HCT116 (cell line): ENCODE data around the gene ADAM23. TPM values are rescaled to one million over a fixed set of nuclear protein-coding genes. Genes with fewer than 3 reads are reported as not detected.

ENCODE experiments used
- ATAC-seq: fragments of 200-7000 bp; cut with Tn5 transposase; 2 replicates; pipeline ENCODE4 v1.9.1; 2020; ENCODE audit warnings: mild to moderate bottlenecking, moderate library complexity
- BruUV-seq: library from RNA; stranded (reverse); fragments of 400-500 nt; replicated peaks from 2 replicates; lab custom pipeline; 2021; lab: Mats Ljungman, UMichigan
- CTCF ChIA-PET: fragments of 300-600 bp; sonication (Branson Sonifier 250); formaldehyde crosslinking; loops from one replicate; lab custom pipeline; 2021; ENCODE audit warnings: antibody characterized with exemption; lab: Charles Lee
- POLR2A ChIA-PET: fragments of 300-600, 350-600 bp; sonication (Branson Sonifier 250); formaldehyde crosslinking; loops from one replicate; lab custom pipeline; 2021; ENCODE audit warnings: antibody characterized with exemption; lab: Charles Lee
- RAD21 ChIA-PET, 2 experiments: fragments of 300-600 bp; sonication (Branson Sonifier 250); formaldehyde crosslinking; loops; one replicate each; lab custom pipeline; 2023; ENCODE audit warnings: low total read pairs in 2 of 2; ENCODE audit not compliant: uncharacterized antibody in 2 of 2, unreplicated experiment in 2 of 2, low non-redundant PET in 1 of 2; lab: Charles Lee
- DNase-seq: peaks from one replicate; pipeline ENCODE4 v3.0.0-alpha.2; 2010; ENCODE audit warnings: low read depth, low spot score
- H2AFZ ChIP-seq: fragments of 200-600 bp; shearing (Covaris generic), sonication (generic); 2 replicates; pipeline ENCODE4 v1.6.1; 2017; ENCODE audit warnings: low read depth, mixed run types, mixed read lengths, antibody characterized with exemption, low read length; ENCODE audit not compliant: poor library complexity, severe bottlenecking
- H3K27ac ChIP-seq: 2 replicates; pipeline ENCODE4 v1.5.1; 2012; ENCODE audit warnings: low read depth, low read length
- H3K27me3 ChIP-seq: fragments of 200-600 bp; sonication (generic); 2 replicates; pipeline ENCODE4 v1.6.1; 2016; ENCODE audit warnings: mixed run types, low read length, mixed read lengths; ENCODE audit not compliant: insufficient read depth
- H3K36me3 ChIP-seq, 2 experiments: fragments of 200-500 bp in 1 of 2; fragments of 200-600 bp in 1 of 2; sonication (Bioruptor generic) in 1 of 2; sonication (generic) in 1 of 2; 2 replicates each; pipeline versions ENCODE4 v1.5.1 to v1.6.1; 2014 to 2016; ENCODE audit warnings: low read length in 2 of 2, inconsistent platforms in 1 of 2, mixed read lengths in 1 of 2, mixed run types in 1 of 2; ENCODE audit not compliant: insufficient read depth in 2 of 2, control insufficient read depth in 1 of 2
- H3K4me1 ChIP-seq, 2 experiments: fragments of 200-600 bp in 1 of 2; sonication (generic) in 1 of 2; 2 replicates each; pipeline versions ENCODE4 v1.5.1 to v1.6.1; 2012 to 2017; ENCODE audit warnings: low read length in 2 of 2, inconsistent platforms in 1 of 2, mild to moderate bottlenecking in 1 of 2, mixed read lengths in 1 of 2, mixed run types in 1 of 2, moderate library complexity in 1 of 2; ENCODE audit not compliant: insufficient read depth in 2 of 2, control insufficient read depth in 1 of 2
- H3K4me2 ChIP-seq: fragments of 200-600 bp; sonication (generic); 2 replicates; pipeline ENCODE4 v1.6.1; 2017; ENCODE audit warnings: mixed run types, low read length, mixed read lengths
- H3K4me3 ChIP-seq, 2 experiments: fragments of 200-600 bp in 1 of 2; sonication (generic) in 1 of 2; replicated peaks in 1 of 2; 2 replicates each; pipeline ENCODE4 v1.5.1; 2011 to 2016; ENCODE audit warnings: low read length in 2 of 2, control low read depth in 1 of 2, low read depth in 1 of 2, mild to moderate bottlenecking in 1 of 2, mixed read lengths in 1 of 2, mixed run types in 1 of 2
- H3K79me2 ChIP-seq: fragments of 200-600 bp; sonication (generic); 2 replicates; pipeline ENCODE4 v1.6.1; 2017; ENCODE audit warnings: mild to moderate bottlenecking, mixed run types, low read length, moderate library complexity, mixed read lengths; ENCODE audit not compliant: insufficient read depth
- H3K9ac ChIP-seq: fragments of 200-600 bp; sonication (generic); 2 replicates; pipeline ENCODE4 v1.6.1; 2016; ENCODE audit warnings: low read length, mixed read lengths
- H3K9me2 ChIP-seq: fragments of 200-600 bp; sonication (generic), shearing (Covaris generic); 2 replicates; pipeline ENCODE4 v1.6.1; 2017; ENCODE audit warnings: mixed run types, mild to moderate bottlenecking, moderate library complexity; ENCODE audit not compliant: insufficient read depth
- H3K9me3 ChIP-seq, 2 experiments: fragments of 200-500 bp in 1 of 2; fragments of 200-600 bp in 1 of 2; sonication (Bioruptor generic) in 1 of 2; sonication (generic) in 1 of 2; 2 replicates each; pipeline ENCODE4 v1.6.1; 2014 to 2017; ENCODE audit warnings: low read length in 2 of 2, mixed read lengths in 2 of 2, inconsistent platforms in 1 of 2, low read depth in 1 of 2, mild to moderate bottlenecking in 1 of 2, mixed run types in 1 of 2, moderate library complexity in 1 of 2; ENCODE audit not compliant: control insufficient read depth in 1 of 2, insufficient read depth in 1 of 2
- H4K20me1 ChIP-seq: fragments of 200-600 bp; sonication (generic), shearing (Covaris generic); 2 replicates; pipeline ENCODE4 v1.6.1; 2017; ENCODE audit warnings: mixed run types, mild to moderate bottlenecking, moderate library complexity; ENCODE audit not compliant: insufficient read depth
- CTCF ChIP-seq, 3 experiments: fragments of 200-600 bp in 1 of 3; sonication (generic) in 1 of 3; IDR thresholded peaks in 2 of 3; conservative IDR thresholded peaks in 1 of 3; 2 replicates each; pipeline ENCODE4 v1.5.1; 2012 to 2017; ENCODE audit warnings: low read depth in 2 of 3, low read length in 2 of 3, antibody characterized with exemption in 1 of 3, borderline replicate concordance in 1 of 3, control low read depth in 1 of 3, mild to moderate bottlenecking in 1 of 3, mixed read lengths in 1 of 3, mixed run types in 1 of 3, moderate library complexity in 1 of 3; ENCODE audit not compliant: insufficient read depth in 1 of 3
- EGR1 ChIP-seq: IDR thresholded peaks from 2 replicates; pipeline ENCODE4 v1.6.1; 2012; ENCODE audit warnings: low read depth
- ELF1 ChIP-seq: IDR thresholded peaks from 2 replicates; pipeline ENCODE4 v1.6.1; 2012; ENCODE audit warnings: low read depth, borderline replicate concordance
- FOSL1 ChIP-seq: IDR thresholded peaks from 2 replicates; pipeline ENCODE4 v1.6.1; 2012; ENCODE audit warnings: low read depth
- JUND ChIP-seq: IDR thresholded peaks from 2 replicates; pipeline ENCODE4 v1.6.1; 2012
- MAX ChIP-seq: IDR thresholded peaks from 2 replicates; pipeline ENCODE4 v1.6.1; 2012
- RAD21 ChIP-seq: IDR thresholded peaks from 2 replicates; pipeline ENCODE4 v1.6.1; 2012; ENCODE audit warnings: low read depth, mild to moderate bottlenecking
- REST ChIP-seq: IDR thresholded peaks from 2 replicates; pipeline ENCODE4 v1.6.1; 2012; ENCODE audit warnings: low read depth
- SIN3A ChIP-seq: IDR thresholded peaks from 2 replicates; pipeline ENCODE4 v1.6.1; 2012; ENCODE audit warnings: low read depth
- SRF ChIP-seq: IDR thresholded peaks from 2 replicates; pipeline ENCODE4 v1.6.1; 2012; ENCODE audit warnings: low read depth
- TCF7L2 ChIP-seq: IDR thresholded peaks from 2 replicates; pipeline ENCODE4 v1.7.0; 2011; ENCODE audit warnings: borderline replicate concordance, inconsistent platforms; ENCODE audit not compliant: insufficient read depth, insufficient read length; ENCODE audit errors: extremely low read depth
- intact Hi-C: fragments of 100-400 bp; cut with micrococcal nuclease; formaldehyde crosslinking; loops from 2 replicates; pipeline ENCODE4 v1.10.0; 2022
- total RNA-seq: library from RNA; stranded (reverse); gene quantifications from one replicate; pipeline ENCODE4 v1.2.1, GENCODE V29; 2021; ENCODE audit not compliant: unreplicated experiment

ADAM23 gene
- total RNA-seq, 1 experiment from 2014 or later = 0.10 TPM

GRCh38 chr2:206452242-206452641 lies 8.9 kb downstream of the ADAM23 start (continued):
- TF ChIP-seq REST (no peak), SIN3A (no peak)

GRCh38 chr2:206452750-206453149 lies 9.4 kb downstream of the ADAM23 start:
- H4K20me1 ChIP-seq = no peaks in the 10 kb centered on the region
- ChIA-PET CTCF (no interaction called here), POLR2A (no interaction called here), RAD21 (no interaction called here)
- no peak overlapping the region for H3K27ac ChIP-seq
- TF ChIP-seq ELF1 = no peak
- no peak for TF ChIP-seq FOSL1
- no peak for TF ChIP-seq MAX
- no peak for TF ChIP-seq TCF7L2
- no peak for TF ChIP-seq REST
- TF ChIP-seq SRF = no peak
- no peak for TF ChIP-seq EGR1
- no peak for TF ChIP-seq JUND
- no peak for TF ChIP-seq RAD21
- no peak for TF ChIP-seq CTCF (IDR thresholded peaks at IDR 0.05 in 2 of 3, conservative IDR thresholded peaks at IDR 0.05 in 1 of 3; ENCODE audit: borderline replicate concordance in 1 of 3, insufficient read depth in 1 of 3, low read depth in 2 of 3, low read length in 2 of 3)
- H3K36me3 ChIP-seq = no peaks in the 10 kb centered on the region
- no peaks in the 10 kb centered on the region for H3K27me3 ChIP-seq
- no peaks in the 10 kb centered on the region for H3K79me2 ChIP-seq
- intact Hi-C loops = no loop called here
- BruUV-seq = no TSS peak
- no peak overlapping the region for H2AFZ ChIP-seq
- ATAC-seq = no peak
- no peak overlapping the region for H3K4me3 ChIP-seq
- no peaks in the 10 kb centered on the region for H3K9me2 ChIP-seq
- DNase-seq = no peak
- no peaks in the 10 kb centered on the region for H3K4me1 ChIP-seq
- H3K9ac ChIP-seq = no peak overlapping the region
- no peaks in the 10 kb centered on the region for H3K9me3 ChIP-seq
- no peak overlapping the region for H3K4me2 ChIP-seq
